GM23338 (cell line): ENCODE results near the gene SMIM5.

ENCODE experiments used
- CREB1 ChIP-seq: fragments of 250-450 bp; sonication (Bioruptor Pico); IDR thresholded peaks from 2 replicates; pipeline ENCODE4 v1.5.0; 2020; ENCODE audit warnings: low read depth, mild to moderate bottlenecking, moderate library complexity
- CTCF ChIP-seq, 2 experiments: fragments of 200-600 bp in 1 of 2; sonication (generic) in 1 of 2; conservative IDR thresholded peaks; 2 replicates each; pipeline versions ENCODE4 v1.5.1 to v1.6.1; 2016 to 2017; ENCODE audit warnings: antibody characterized with exemption in 2 of 2, low read depth in 2 of 2, mild to moderate bottlenecking in 2 of 2, moderate library complexity in 1 of 2
- ETS1 ChIP-seq: IDR thresholded peaks from 2 replicates; pipeline ENCODE4 v1.6.1; 2016; ENCODE audit warnings: antibody characterized with exemption
- EZH2 ChIP-seq: fragments of 200-600 bp; sonication (generic); IDR thresholded peaks from one replicate; pipeline ENCODE4 v1.8.0; 2017; ENCODE audit warnings: antibody characterized with exemption, mild to moderate bottlenecking, low read depth; ENCODE audit not compliant: unreplicated experiment
- EZH2phosphoT487 ChIP-seq: fragments of 200-600 bp; sonication (generic); IDR thresholded peaks from one replicate; pipeline ENCODE4 v1.8.1; 2018; ENCODE audit warnings: antibody characterized with exemption; ENCODE audit not compliant: unreplicated experiment
- JUNB ChIP-seq: IDR thresholded peaks from one replicate; pipeline ENCODE4 v1.6.1; 2016; ENCODE audit warnings: antibody characterized with exemption; ENCODE audit not compliant: unreplicated experiment
- NANOG ChIP-seq: IDR thresholded peaks from 2 replicates; pipeline ENCODE4 v1.6.1; 2016; ENCODE audit warnings: antibody characterized with exemption, borderline replicate concordance
- POLR2AphosphoS5 ChIP-seq: IDR thresholded peaks from 2 replicates; pipeline ENCODE4 v1.6.1; 2016; ENCODE audit warnings: antibody characterized with exemption, low read depth
- REST ChIP-seq: IDR thresholded peaks from one replicate; pipeline ENCODE4 v1.6.1; 2018; ENCODE audit warnings: antibody characterized with exemption; ENCODE audit not compliant: unreplicated experiment
- STAT1 ChIP-seq: IDR thresholded peaks from one replicate; pipeline ENCODE4 v1.6.1; 2016; ENCODE audit warnings: antibody characterized with exemption; ENCODE audit not compliant: unreplicated experiment
- ZNF114 ChIP-seq: fragments of 250-450 bp; sonication (Bioruptor Pico); IDR thresholded peaks from 2 replicates; pipeline ENCODE4 v1.5.0; 2020; ENCODE audit warnings: mild to moderate bottlenecking, moderate library complexity
- ZNF462 ChIP-seq: fragments of 250-450 bp; sonication (Bioruptor Pico); IDR thresholded peaks from 2 replicates; pipeline ENCODE4 v1.5.0; 2020; ENCODE audit warnings: mild to moderate bottlenecking, moderate library complexity

- TF ChIP-seq CTCF (conservative IDR thresholded peaks at IDR 0.05; ENCODE audit: low read depth in 2 of 2) (no peak), ETS1 (no peak), EZH2phosphoT487 (no peak), POLR2AphosphoS5 (no peak), REST (no peak), ZNF114 (CRISPR knock-in tag) (no peak), EZH2 (no peak), STAT1 (no peak), JUNB (no peak), CREB1 (no peak), NANOG (no peak), ZNF462 (CRISPR knock-in tag) (no peak)
Measured at GRCh38 chr17:75612906-75613626, 20.2 kb upstream of the SMIM5 start.
